HG02973 (cell line): ENCODE measurements around the gene CCDC177.

ENCODE experiments used
- ATAC-seq: cut with Tn5 transposase; IDR thresholded peaks from one replicate; pipeline ENCODE4 v1.9.1; 2021; ENCODE audit warnings: moderate library complexity; ENCODE audit not compliant: unreplicated experiment

Gene CCDC177

GRCh38 chr14:69532561-69533340, 41.9 kb downstream of the CCDC177 start:
- no peak for ATAC-seq

- no peak for ATAC-seq
Observed at GRCh38 chr14:69531135-69531534, 43.5 kb downstream of the CCDC177 start.

- ATAC-seq: no peak
Observed at GRCh38 chr14:69530095-69530494, 44.6 kb downstream of the CCDC177 start.

- no peak for ATAC-seq
Observed at GRCh38 chr14:69529563-69529962, 45.1 kb downstream of the CCDC177 start.

- ATAC-seq: no peak
Observed at GRCh38 chr14:69528930-69529329, 45.7 kb downstream of the CCDC177 start.

- ATAC-seq: no peak
Observed at GRCh38 chr14:69528143-69528542, 46.5 kb downstream of the CCDC177 start.

GRCh38 chr14:69527635-69528034, 47.0 kb downstream of the CCDC177 start:
- ATAC-seq: no peak

- no peak for ATAC-seq
Observed at GRCh38 chr14:69525896-69526295, 48.8 kb downstream of the CCDC177 start.

GRCh38 chr14:69522026-69522425, 52.6 kb downstream of the CCDC177 start:
- no peak for ATAC-seq
